ENCODE results near the gene TWSG1.

DNA sequence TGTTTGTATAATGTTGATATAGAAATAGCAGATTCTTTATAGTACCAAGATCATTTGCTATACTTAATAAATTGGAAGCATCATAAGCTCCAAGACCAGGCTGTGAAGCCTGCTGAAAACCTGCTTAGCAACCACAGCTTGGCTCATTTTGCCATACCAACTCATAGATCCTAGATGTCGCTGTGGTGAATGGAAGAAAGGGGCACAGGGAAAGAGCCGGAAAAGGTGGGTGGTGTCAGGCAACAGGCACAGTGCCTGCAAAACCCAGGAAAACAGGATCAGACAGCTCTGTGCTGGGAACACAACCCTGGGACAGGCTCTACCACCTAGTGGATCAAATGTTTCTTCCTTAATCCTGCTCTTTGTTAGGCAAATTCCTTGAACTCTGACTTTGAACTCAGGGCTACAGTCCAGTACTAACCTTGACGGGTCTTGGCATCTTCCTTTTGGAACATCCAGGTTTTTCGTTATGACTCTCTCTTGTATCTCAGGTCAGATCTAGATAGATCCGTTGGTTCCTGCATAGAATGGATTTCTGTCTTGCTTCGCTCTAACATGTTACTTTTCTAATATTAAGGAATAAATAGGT is 31.6 kb downstream of the TWSG1 start:
- TF ChIP-seq, protein P1, sequence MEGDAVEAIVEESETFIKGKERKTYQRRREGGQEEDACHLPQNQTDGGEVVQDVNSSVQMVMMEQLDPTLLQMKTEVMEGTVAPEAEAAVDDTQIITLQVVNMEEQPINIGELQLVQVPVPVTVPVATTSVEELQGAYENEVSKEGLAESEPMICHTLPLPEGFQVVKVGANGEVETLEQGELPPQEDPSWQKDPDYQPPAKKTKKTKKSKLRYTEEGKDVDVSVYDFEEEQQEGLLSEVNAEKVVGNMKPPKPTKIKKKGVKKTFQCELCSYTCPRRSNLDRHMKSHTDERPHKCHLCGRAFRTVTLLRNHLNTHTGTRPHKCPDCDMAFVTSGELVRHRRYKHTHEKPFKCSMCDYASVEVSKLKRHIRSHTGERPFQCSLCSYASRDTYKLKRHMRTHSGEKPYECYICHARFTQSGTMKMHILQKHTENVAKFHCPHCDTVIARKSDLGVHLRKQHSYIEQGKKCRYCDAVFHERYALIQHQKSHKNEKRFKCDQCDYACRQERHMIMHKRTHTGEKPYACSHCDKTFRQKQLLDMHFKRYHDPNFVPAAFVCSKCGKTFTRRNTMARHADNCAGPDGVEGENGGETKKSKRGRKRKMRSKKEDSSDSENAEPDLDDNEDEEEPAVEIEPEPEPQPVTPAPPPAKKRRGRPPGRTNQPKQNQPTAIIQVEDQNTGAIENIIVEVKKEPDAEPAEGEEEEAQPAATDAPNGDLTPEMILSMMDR (IDR thresholded peaks at IDR 0.05), result peak in 3 of 4 donors; percentile 28 to 41 (median 38)
- no peak for TF ChIP-seq POLR2A (IDR thresholded peaks at IDR 0.05)

Measured in right lobe of liver (tissue), 4 donors.